Mammary epithelial cell (primary cell): Measurements from ENCODE around the gene CNPY3.

Experiments used
- CTCF ChIP-seq, 2 donors: IDR thresholded peaks in 1 of 2; conservative IDR thresholded peaks in 1 of 2; 2 replicates each; pipeline ENCODE4 v1.5.1; 2011 to 2012; ENCODE audit warnings: inconsistent platforms in 2 of 2, low read length in 2 of 2, mild to moderate bottlenecking in 2 of 2, control low read depth in 1 of 2, low read depth in 1 of 2; ENCODE audit not compliant: insufficient read depth in 1 of 2; ENCODE audit errors: extremely low read depth in 1 of 2
- EZH2 ChIP-seq: IDR thresholded peaks from 2 replicates; pipeline ENCODE4 v1.6.1; 2012; ENCODE audit warnings: low read length, inconsistent platforms, borderline replicate concordance

GRCh38 chr6:42939810-42940167 lies 10.5 kb downstream of the CNPY3 start:
- TF ChIP-seq EZH2 (no peak), CTCF (conservative IDR thresholded peaks at IDR 0.05 in 1 of 2, IDR thresholded peaks at IDR 0.05 in 1 of 2; ENCODE audit: extremely low read depth in 1 of 2, insufficient read depth in 1 of 2, low read depth in 1 of 2, low read length in 2 of 2) (no peak)
